ENCODE measurements around the gene SDC4.

Gene SDC4

DNA sequence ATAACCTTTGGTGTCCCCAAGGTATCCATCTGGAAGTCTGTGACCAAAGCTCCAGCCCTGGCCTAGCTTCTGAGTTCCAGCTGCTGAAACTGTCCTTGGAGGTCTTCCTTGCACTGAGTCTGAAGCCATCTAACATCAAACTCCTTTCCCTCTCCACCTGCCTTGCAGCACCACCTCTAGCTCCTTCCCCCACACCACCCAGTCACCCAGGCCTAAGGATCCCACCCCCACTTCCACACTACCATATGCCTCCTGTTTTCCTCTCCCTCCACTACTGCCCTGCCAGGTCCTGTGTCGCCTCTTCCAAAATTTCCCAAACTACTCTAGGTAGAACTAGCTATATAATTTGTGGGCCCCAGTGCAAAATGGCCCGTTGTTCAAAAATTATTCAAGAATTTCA is 29.3 kb downstream of the SDC4 start:
- no peak for DNase-seq (ENCODE audit: low read depth in 2 of 2)

DNA sequence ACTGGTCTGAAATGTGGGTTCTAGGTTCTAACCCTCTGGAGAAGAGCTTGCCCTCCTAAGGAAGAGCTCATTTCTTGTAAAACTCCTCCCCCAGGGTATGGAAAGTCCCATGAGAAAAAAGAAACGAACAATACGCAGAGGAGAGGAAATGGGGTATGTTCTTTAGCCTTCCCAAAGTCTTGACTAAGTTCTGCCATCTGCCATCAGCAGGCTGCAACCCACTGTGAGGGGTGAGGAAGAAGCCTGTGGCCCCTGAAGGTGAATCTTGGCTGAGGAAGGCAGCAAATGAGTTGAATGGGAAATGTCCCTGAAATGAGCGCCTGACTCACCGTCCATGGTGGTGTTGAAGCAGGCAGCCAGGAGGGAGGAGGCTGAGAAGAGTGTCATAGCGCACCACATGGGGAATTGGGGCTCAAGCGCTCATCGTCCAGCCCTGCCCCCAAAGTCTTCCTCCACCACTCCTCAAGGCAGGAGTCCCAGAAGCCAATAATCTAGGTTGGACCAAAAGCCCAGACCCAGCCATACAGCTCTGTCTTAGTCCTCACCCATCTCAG is 29.8 kb downstream of the SDC4 start:
- DNase-seq (ENCODE audit: low read depth in 2 of 2), result no peak

DNA sequence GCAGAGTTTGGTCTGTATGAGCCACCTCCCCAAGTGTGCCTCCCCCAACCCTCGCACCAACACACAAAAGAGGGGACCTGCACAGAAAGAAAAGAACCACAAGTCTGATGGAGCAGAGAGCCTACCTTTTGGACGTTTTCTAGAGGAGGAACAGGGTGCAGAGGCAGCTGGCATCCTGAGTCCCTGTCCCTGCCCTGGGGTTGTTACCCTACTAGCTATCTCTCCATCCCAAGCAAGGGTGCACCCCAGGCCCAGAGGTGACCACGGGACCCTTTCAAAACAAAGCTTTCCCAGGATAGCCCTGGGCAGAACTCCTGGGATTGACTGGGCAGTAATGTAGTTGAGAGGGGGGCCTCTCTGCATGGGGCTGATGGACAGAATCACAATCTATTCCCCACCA is 30.4 kb downstream of the SDC4 start:
- DNase-seq (ENCODE audit: low read depth in 2 of 2), result no peak

DNA sequence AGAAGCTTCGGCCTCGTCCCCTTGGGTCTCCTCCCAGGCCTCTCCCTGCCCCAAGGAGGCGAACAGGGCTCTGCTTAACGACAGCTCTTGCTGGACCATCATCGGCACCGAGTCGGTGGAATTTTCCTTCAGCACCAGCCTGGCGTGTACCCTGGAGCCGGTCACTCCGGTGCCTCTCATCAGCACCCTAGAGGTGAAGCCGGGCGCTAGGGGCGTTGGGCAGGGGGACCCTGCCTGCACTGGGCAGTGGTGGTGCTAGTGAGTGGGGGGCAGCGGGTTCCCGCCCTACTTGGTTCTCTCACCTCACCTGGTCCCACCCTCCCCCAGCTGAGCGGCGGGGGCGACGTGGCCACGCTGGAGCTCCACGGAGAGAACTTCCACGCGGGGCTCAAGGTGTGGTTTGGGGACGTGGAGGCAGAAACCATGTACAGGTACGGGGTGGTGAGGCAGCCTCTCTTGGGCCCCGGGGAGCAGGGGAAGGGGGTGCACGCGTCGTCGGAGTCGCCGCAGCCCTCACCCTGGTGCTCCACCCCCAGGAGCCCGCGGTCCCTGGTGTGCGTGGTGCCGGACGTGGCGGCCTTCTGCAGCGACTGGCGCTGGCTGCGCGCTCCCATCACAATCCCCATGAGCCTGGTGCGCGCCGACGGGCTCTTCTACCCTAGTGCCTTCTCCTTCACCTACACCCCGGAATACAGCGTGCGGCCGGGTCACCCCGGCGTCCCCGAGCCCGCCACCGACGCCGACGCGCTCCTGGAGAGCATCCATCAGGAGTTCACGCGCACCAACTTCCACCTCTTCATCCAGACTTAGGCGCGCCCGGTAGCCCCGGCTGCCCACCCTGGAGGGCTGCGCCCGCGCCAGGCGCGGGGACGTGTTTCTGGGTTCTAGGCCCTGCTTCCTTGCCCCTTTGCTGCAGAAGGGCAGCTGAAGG is 31.8 kb downstream of the SDC4 start:
- no peak for DNase-seq (ENCODE audit: low read depth in 2 of 2)

DNA sequence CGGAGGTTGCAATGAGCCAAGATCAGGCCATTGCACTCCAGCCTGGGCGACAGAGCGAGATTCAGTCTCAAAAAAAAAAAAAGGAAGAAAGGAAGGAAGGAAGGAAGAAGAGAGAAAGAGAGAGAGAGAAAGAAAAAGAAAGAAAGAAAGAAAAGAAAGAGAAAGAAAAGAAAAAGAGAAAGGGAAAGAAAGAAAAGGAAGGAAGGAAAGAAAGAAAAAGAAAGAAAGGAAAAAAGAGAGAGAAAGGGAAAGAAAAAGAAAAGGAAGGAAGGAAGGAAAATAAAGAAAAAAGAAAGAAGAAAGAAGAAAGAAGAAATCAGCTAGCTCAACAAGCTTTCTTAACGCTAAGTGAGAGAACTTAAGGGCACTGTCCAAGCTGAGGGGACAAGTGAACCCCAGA is 32.6 kb downstream of the SDC4 start:
- DNase-seq (ENCODE audit: low read depth in 2 of 2), result no peak

DNA sequence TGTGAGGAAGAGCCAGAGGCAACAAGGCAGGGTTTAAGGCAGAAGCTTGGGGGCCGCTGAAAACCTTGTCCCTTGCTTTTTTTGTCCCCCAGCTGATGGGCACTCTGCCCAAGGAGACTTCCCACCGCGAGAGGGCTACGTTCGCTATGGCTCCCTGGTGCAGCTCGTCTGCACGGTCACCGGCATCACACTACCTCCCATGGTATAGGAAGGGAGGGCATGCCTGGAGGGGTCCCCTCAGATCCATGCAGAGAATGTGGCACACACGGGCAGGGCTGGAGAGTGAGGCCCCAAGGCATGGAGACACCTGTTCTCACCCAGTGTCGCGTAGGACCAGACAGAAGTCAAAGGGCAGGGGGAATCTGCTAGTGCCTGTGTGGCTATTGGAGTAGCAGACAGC is 34.3 kb downstream of the SDC4 start:
- no peak for DNase-seq (ENCODE audit: low read depth in 2 of 2)

DNA sequence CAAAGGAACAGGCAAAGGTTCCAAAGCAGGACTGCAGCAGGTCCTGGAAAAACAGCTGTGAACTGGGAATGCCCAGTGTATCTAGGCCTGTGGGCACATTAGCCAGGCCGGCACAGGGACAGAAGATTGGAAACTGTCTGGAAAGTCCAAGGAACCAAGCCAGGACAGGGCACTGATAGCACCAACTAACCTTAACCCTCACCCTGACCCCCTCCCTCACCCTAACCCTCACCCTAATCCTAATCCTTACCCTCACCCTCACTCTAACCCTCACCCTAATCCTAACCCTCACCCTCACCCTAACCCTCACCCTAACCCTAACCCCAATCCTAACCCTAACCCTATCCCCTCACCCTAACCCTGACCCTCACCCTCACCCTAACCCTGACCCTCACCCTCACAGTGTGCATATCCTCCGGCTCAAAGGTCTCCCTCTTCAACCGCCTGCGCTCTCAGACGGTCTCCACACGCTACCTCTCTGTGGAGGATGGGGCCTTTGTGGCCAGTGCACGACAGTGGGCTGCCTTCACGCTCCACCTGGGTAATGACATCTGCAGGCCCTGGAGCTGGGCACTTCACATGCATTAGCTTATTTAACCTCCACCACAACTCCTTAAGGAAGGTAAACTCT is 35.0 kb downstream of the SDC4 start:
- no peak for DNase-seq (ENCODE audit: low read depth in 2 of 2)

DNA sequence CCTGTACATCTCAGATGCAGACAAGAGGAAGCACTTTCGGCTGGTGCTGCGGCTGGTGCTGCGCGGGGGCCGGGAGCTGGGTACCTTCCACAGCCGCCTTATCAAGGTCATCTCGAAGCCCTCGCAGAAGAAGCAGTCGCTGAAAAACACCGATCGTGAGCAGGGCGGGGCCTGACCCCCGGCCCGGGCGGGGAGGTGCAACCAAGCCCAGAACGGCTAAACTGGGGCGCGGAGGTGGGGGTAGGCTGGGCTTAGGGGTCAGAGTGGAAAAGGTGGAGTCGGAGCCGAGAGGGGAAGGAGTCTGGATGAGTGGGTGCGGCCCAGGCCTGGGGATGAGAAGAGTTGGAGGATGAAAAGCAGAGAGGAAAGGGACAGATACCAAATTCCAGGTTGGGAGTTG is 36.0 kb downstream of the SDC4 start:
- DNase-seq (ENCODE audit: low read depth in 2 of 2), result no peak

DNA sequence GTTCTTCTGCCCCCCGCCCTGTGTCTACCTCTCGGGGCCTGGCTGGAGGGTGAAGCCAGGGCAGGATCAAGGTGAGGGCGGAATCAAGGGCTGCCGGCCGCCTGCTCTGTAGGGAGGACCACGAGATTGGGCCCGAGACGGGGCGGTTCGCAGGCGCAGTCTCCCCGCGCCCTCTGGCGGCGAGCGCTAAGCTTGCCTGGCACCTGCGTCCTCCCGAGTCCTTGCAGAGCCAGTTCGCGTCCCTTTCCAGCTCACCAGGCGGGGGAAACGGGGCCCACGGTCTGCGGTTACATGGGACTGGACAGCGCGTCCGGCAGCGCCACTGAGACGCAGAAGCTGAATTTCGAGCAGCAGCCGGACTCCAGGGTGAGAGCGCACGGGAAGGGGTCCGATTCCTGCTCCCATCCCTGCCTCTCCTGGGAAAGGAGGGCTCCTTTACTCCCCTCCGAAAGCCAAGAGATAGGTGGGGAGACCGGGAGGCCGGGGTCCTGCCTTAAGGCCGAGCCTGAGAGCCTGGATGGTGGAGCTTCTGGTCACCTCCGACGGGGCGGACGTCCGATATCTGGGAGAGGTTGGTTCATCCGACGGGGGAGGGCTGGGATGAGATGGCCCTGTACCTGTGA is 36.5 kb downstream of the SDC4 start:
- DNase-seq (ENCODE audit: low read depth in 2 of 2), result no peak

DNA sequence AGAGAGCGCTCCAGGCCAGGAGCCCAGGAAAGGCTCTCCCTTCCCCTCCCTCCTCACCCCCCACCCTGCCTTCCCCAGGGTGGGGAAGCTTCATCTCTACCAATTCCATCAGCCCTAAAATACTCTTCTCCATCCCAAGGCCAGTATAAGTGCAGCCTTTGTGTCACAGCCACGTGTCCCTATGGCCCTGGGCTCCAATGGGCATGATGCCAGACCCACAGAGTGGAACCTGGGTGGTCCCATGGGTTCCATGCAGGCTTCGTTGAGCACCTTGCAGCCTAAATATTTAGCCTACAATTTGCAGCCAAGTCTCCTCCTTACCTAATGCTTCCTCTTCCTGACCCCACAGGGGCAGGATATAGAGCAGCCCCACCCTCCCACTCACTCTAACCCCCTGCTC is 39.1 kb downstream of the SDC4 start:
- no peak for DNase-seq (ENCODE audit: low read depth in 2 of 2)

DNA sequence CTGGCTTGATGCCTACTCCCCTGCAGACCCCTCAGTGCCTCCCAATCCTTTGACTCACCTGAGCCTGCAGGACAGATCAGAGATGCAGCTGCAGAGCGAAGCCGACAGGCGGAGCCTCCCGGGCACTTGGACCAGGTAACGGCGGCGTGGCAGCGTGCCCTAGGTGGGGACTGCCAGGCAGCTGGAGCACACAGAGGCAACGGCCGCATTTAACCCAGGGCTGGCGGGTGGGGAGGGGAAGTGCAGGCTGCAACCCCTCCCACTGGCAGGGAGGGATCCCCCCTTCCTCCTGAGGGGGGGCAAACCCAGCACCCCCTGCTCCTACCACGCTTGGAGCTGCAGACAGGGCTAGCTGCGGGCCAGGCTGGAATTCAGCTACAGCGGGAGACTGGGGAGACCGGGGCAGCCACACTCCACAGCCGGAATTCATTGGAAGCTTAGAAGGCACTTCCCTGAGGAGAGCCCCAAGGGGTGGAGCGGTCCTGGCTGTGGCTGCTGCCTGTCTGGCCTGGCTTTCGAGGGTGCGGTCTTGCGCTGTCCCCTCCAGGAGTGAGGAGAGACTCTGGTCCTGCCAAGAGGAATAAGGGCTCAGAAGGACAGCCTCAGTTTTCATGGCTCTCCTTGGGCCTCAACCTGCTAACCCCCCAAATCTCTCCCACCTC is 40.0 kb downstream of the SDC4 start, which contains the start of gene MATN4:
Gene MATN4 (minus strand): TSS at position 183 of the 662 bp plus-strand sequence. CDS start 2,717 bp downstream, outside the sequence.
- no peak for DNase-seq (ENCODE audit: low read depth in 2 of 2)

DNA sequence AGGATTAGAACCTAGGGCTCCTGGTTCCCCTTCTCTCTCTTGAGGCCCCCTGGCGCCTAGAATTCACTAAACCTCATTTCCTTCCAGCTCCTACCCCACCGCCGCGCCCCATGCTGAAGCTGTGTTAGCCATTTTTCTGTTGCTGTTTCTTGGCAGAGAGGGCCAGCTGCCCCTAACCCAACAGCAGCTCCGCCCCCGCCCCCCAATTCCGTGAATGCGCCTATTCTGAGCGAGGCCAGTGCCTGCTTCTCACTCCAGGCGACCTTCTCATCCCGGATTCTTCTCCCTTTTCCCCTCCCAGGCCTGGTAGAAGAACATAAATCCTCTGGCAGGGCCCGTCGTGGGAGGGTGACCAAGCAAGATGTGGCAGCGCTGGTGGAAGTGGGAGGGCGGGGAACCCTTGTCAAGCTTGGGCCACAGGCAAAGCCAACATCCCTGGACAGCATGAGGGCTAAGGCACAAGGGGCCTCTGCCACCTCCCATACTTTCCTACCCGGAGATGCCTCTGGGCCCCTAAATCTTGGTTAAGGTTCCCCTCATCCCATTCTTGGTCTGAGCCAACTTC is 41.1 kb downstream of the SDC4 start:
- DNase-seq (ENCODE audit: low read depth in 2 of 2), result no peak

DNA sequence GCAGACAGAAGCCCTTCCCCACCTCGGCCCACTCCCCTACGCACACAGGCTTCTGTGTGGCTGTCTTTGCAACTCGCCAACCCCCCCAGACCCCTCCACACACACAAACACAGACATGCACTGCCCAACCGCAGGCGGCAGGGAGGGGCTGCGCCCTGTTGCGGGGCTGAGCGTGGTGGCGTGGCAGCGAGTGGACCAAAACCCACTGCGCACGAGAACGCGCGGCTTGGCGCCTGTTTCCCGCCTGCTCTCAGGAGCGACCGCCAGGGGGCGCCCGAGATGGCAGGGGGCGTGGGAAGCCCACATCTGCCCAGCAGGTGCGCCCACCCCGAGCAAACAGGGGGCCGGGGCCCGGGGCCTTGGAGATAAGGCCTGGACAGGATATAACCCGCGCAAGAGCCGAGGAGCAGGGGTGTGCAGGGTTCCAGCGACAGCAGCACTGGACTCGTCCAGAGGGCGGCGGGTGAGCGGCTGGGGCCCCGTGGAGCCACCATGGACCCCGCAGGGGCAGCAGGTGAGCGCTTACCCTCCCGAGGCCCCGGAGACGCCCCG is 41.7 kb downstream of the SDC4 start, which contains the start of gene RBPJL:
Gene RBPJL (plus strand): TSS at position 410 of the 552 bp plus-strand sequence. CDS start 83 bp downstream, at position 493.
- DNase-seq (ENCODE audit: low read depth in 2 of 2), result no peak

DNA sequence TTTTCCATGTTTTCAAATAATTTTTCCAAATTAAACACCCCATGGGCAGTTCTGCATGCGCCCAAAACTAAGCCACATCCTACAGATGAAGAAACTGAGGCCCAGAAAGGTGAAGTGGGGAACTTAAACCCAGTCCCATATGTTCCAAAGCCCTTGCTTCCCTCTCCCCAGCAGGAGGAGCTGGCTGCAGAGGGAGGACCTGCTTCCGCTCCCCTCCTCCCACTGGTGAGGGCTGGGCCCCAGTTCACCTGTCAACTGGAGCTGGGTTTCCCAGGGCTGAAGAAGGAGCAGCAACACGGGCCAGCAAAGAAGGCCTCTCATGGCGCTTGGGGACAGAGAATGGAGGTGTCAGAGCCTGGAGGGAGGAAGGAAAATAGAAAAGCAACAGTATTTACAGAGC is 43.0 kb downstream of the SDC4 start:
- DNase-seq (ENCODE audit: low read depth in 2 of 2), result no peak

DNA sequence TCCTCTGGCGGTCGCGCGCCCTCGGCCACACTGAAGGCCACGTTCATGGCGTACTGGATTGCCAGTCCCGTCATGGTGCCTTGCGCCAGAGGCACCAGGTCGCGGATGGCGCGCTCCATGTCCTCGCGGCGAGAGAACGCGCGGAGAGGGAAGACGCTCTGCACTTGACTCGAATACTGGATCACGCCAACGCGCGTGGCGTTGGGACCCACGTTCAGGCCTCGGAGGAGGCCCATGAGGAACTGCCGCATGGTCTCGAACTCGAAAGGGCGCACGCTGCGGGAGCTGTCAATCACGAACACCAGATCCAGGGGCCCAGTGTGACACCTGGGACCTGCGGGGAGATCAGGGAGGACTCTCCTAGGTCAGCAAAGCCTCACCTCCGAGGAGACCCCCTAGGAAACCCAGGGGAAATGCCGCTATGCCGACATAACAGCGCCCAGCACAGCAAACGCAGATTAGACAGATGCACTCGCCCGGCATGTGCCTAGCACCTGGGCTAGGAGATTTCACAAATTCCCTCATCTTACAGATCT is 43.7 kb downstream of the SDC4 start:
- DNase-seq (ENCODE audit: low read depth in 2 of 2), result no peak

DNA sequence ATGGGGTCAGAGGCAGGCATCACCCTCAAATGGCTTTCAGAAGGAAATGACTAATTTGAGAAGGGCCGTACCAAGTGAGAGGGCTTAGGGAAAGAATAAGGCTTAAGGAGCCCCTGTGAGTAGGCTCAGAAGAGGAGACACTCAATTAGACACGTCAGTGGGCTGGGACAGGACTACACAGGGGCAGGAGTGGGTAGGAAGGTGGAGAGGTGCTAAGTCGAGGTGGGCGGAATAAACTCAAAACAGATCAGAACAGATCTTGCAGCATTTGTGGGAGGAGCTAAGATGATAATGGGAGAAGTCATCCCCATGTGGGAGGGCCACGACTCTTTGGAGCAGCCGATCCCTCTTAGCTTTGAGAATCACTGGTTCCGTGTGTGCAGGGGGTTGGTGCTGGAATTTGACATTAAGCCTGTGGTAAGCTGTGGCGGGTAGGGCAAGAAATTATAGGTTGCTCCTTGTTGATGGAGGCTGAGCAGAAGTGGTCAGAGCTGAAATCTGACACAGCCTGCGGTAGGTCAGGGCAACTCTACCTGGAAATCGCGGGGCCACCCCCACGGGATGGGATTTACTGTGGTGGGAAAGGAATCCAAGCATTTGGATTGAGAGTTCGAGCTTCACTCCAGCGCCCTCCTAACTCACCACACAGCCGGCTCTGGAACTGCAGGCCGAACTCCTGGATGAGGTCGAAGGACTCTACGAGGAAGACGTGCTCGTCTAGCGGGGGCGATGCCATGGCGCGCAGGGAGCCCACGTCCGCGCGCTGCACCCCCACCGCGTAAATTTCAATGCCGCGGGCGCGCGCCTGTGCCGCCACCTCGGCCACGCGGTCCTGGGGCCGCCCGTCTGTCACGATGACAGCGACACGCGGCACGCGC is 44.4 kb downstream of the SDC4 start:
- no peak for DNase-seq (ENCODE audit: low read depth in 2 of 2)

DNA sequence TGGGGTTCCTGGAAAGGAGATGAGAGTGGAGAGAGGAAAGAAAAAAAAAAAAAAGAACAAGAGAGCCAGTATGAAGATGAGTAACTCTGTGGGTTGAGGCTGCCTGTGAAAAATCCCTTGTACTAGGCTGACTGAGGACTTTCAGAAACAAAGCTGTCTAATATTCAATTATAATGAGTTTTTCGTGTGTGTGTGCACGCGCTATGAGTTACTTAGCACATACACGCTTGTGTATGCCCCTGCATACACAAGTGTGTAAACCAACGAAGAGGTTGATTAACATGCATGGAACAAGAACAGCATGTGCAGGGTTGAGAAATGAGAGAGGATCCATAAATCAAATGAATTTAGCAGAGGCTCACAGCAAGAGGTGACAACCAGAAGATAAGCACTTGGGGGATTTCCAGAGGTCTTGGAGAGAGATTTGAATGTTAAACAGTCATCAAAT is 46.4 kb downstream of the SDC4 start:
- no peak for DNase-seq (ENCODE audit: low read depth in 2 of 2)

DNA sequence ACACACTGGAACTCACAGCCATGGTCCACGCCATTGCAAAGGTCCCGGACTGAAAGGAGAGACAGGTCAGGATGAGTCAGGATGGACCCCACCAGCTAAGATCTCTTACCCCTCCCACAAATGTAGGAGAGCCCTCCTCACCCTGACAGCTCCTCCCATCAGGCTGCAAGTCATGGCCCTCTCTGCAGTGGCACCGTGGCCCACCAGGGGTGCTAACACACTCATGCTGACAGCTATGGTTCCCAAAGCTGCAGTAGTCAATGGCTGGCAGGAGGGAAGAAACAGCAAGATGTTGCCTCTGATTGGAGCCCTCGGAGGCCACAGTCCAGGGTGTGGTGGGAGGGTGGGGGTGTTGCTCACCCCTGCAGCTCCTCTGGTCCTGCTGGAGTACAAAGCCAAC is 47.3 kb downstream of the SDC4 start:
- no peak for DNase-seq (ENCODE audit: low read depth in 2 of 2)

DNA sequence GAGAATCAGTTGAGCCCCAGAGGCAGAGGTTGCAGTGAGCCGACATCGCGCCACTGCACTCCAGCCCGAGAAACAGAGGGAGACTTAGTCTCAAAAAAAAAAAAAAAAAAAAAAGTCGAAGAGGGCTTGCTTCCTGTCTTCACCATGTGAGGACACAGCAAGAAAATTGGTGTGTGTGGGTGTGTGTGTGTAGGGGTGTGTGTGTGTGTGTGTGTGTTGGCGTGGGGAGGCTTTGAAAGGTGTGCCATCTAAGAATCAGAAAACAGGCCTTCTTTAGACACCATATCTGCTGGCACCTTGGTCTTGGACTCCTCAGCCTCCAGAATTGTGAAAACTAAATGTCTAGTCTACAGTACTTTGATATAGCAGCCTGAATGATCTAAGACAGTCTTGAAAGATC is 48.4 kb downstream of the SDC4 start:
- no peak for DNase-seq (ENCODE audit: low read depth in 2 of 2)

Data from fibroblast of skin of left biceps (primary cell).